Breast epithelium (tissue), 4 donors: ENCODE data around the gene DPPA4. TPM values are rescaled to one million over a fixed set of nuclear protein-coding genes. Genes with fewer than 3 reads are reported as not detected.

Experiments
- DNase-seq, 2 donors: peaks; one replicate each; pipeline ENCODE4 v3.0.0-alpha.2; 2019; ENCODE audit warnings: low spot score in 2 of 2
- H3K27ac ChIP-seq, 2 donors: fragments of 200-600 bp; sonication (generic) in 1 of 2; one replicate each; pipeline ENCODE4 v1.5.1; 2016 to 2019; ENCODE audit warnings: mild to moderate bottlenecking in 1 of 2
- H3K27me3 ChIP-seq, 2 donors: fragments of 200-600 bp; sonication (generic) in 1 of 2; one replicate each; pipeline versions ENCODE4 v1.5.1 to v1.6.0; 2017 to 2019; ENCODE audit warnings: control low read depth in 1 of 2, mild to moderate bottlenecking in 1 of 2
- H3K36me3 ChIP-seq: fragments of 200-600 bp; one replicate; pipeline ENCODE4 v1.5.1; 2019
- H3K4me1 ChIP-seq, 2 donors: fragments of 200-600 bp; sonication (generic); one replicate each; pipeline ENCODE4 v1.5.1; 2016 to 2019; ENCODE audit warnings: control low read depth in 1 of 2
- H3K4me3 ChIP-seq, 3 donors: fragments of 200-600 bp; sonication (generic); 1 replicate in 2 of 3; 2 replicates in 1 of 3; pipeline ENCODE4 v1.5.1; 2016 to 2019; ENCODE audit warnings: mild to moderate bottlenecking in 3 of 3, moderate library complexity in 2 of 3
- H3K9me3 ChIP-seq, 2 donors: fragments of 200-600 bp; sonication (generic) in 1 of 2; one replicate each; pipeline ENCODE4 v1.5.1; 2016 to 2019; ENCODE audit warnings: control low read depth in 1 of 2
- POLR2A ChIP-seq: fragments of 450-650 bp; IDR thresholded peaks from one replicate; pipeline ENCODE4 v1.6.1; 2016; ENCODE audit warnings: antibody characterized with exemption, mild to moderate bottlenecking, moderate library complexity
- POLR2AphosphoS5 ChIP-seq, 3 donors: sonication (generic); formaldehyde crosslinking; IDR thresholded peaks; one replicate each; pipeline ENCODE4 v1.6.1; 2017; ENCODE audit warnings: antibody characterized with exemption in 3 of 3
- intact Hi-C: fragments of 100-400 bp; cut with DNase I; formaldehyde crosslinking; loops from one replicate; pipeline ENCODE4 v1.15.1; 2023; ENCODE audit warnings: low total_unique reads
- total RNA-seq, 3 donors: library from RNA; depleted of rRNA; stranded (reverse); fragments of >200 nt; gene quantifications; one replicate each; pipeline ENCODE4 v1.1.0, GENCODE V29; 2016
- TF ChIP-seq, protein P1 (sequence below), 3 donors: fragments of 450-650 bp; IDR thresholded peaks; one replicate each; pipeline ENCODE4 v1.5.1; 2016 to 2017; ENCODE audit warnings: antibody characterized with exemption in 3 of 3, mild to moderate bottlenecking in 3 of 3, moderate library complexity in 3 of 3

Gene DPPA4
- total RNA-seq, 3 donors from 2014 or later = not detected

DNA sequence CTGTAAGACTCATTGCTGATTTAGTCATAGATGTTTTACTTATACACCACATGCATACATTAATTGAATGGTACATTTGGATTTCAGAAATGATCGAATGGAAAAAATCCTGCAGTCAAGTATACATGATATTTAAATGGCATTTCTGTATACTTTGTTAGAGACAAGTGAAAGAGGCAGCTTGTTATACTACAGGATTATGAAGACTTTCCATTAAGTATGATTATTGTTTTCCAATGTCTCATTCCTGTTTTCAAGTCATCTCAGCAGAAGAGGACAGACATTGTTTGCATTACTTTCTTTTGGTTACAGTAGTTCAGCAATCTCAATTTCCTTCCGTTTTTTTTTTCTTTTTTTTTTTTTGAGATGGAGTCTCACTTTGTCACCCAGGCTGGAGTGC lies 36.6 kb upstream of the DPPA4 start:
- Histone ChIP-seq H3K9me3 (no peaks in the 10 kb centered on the region), H3K36me3 (no peaks in the 10 kb centered on the region), H3K4me1 (no peaks in the 10 kb centered on the region), H3K4me3 (no peak overlapping the region), H3K27me3 (no peaks in the 10 kb centered on the region), H3K27ac (no peak overlapping the region)
- no peak for DNase-seq
- intact Hi-C loops = no loop called here
- TF ChIP-seq POLR2AphosphoS5 (IDR thresholded peaks at IDR 0.05) (no peak), POLR2A (no peak)
- TF ChIP-seq, protein P1, sequence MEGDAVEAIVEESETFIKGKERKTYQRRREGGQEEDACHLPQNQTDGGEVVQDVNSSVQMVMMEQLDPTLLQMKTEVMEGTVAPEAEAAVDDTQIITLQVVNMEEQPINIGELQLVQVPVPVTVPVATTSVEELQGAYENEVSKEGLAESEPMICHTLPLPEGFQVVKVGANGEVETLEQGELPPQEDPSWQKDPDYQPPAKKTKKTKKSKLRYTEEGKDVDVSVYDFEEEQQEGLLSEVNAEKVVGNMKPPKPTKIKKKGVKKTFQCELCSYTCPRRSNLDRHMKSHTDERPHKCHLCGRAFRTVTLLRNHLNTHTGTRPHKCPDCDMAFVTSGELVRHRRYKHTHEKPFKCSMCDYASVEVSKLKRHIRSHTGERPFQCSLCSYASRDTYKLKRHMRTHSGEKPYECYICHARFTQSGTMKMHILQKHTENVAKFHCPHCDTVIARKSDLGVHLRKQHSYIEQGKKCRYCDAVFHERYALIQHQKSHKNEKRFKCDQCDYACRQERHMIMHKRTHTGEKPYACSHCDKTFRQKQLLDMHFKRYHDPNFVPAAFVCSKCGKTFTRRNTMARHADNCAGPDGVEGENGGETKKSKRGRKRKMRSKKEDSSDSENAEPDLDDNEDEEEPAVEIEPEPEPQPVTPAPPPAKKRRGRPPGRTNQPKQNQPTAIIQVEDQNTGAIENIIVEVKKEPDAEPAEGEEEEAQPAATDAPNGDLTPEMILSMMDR (IDR thresholded peaks at IDR 0.05) = no peak

DNA sequence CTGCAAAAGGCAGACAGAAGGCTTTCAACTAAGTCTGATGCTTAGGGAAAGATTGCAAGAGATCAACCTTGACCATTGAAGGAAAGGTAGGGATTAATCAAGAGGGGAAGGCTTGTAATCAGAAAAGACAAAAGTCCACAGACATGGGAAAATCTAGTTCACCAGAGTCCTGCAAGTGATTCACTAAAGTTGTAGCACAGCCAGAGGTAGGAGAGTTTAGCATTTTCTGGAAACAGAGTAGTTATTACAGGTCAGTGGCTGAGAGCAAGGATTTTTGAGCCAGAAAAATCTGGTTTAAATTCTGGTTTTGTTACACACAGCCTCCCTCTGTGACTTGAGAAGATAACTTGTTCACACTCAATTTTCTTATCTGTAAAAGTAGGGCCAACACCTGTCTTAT lies 35.3 kb upstream of the DPPA4 start:
- H3K27me3 ChIP-seq = no peaks in the 10 kb centered on the region
- H3K36me3 ChIP-seq = no peaks in the 10 kb centered on the region
- TF ChIP-seq POLR2AphosphoS5 (IDR thresholded peaks at IDR 0.05) (no peak), POLR2A (no peak)
- TF ChIP-seq, protein P1 (IDR thresholded peaks at IDR 0.05) = no peak
- DNase-seq = no peak
- H3K9me3 ChIP-seq = no peaks in the 10 kb centered on the region
- H3K4me1 ChIP-seq = no peaks in the 10 kb centered on the region
- no peak overlapping the region for H3K27ac ChIP-seq
- no peak overlapping the region for H3K4me3 ChIP-seq
- intact Hi-C loops = no loop called here

DNA sequence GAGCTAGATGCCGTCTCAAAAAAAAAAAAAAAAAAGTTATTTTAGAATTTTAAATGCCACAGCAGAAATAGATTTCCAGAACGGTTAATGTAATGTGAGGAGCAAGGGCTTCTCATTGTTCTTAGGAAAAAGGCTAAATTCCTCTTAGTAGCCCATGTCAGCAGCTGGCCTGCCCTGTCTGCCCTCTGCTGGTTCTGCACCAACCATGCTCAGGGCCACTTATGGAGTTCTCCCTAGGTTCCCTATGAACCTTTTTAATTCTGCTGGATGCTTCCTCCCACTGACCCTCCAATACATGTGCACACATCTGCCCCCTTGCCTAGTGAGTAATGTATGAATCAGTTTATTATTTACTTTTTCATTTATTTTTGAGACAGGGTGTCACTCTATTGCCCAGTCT lies 32.2 kb upstream of the DPPA4 start:
- H3K9me3 ChIP-seq = no peaks in the 10 kb centered on the region

DNA sequence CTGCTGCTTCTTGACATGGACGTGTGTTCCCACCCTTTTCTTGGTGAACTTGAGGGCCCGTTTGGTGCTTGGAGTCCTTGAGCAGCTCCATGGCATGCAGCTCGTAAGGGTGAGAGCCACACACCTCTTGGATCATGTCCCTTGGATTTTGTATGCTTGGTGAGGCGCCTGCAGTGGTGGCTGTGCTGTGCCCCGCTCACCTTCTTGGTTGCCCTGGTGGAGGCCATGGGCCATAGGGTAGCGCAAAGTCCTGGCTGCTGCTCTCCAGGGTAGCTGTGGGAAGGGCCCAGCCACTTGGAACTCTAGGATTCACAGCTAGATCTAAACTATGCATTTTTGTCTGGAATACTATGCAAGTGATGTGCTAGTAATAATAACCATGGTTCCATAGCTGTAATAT lies 26.7 kb upstream of the DPPA4 start:
- Histone ChIP-seq H3K4me1 (no peaks in the 10 kb centered on the region), H3K4me3 (no peak overlapping the region), H3K27ac (no peak overlapping the region), H3K36me3 (no peaks in the 10 kb centered on the region), H3K27me3 (no peaks in the 10 kb centered on the region), H3K9me3 (peaks cover 0 to 3% of the 10 kb centered on the region in 2 donors)
- DNase-seq = no peak
- intact Hi-C loops = no loop called here
- no peak for TF ChIP-seq POLR2AphosphoS5 (IDR thresholded peaks at IDR 0.05)
- TF ChIP-seq, protein P1 (IDR thresholded peaks at IDR 0.05) = no peak
- no peak for TF ChIP-seq POLR2A

More for the DNA sequence above, 32.2 kb upstream of the DPPA4 start:
- Histone ChIP-seq H3K36me3 (no peaks in the 10 kb centered on the region), H3K4me1 (no peaks in the 10 kb centered on the region), H3K27ac (no peak overlapping the region), H3K27me3 (no peaks in the 10 kb centered on the region), H3K4me3 (no peak overlapping the region)
- TF ChIP-seq POLR2AphosphoS5 (IDR thresholded peaks at IDR 0.05) (no peak), POLR2A (no peak)
- TF ChIP-seq, protein P1 (IDR thresholded peaks at IDR 0.05) = no peak
- intact Hi-C loops = no loop called here
- no peak for DNase-seq

- TF ChIP-seq, protein P1 (IDR thresholded peaks at IDR 0.05) = no peak
- TF ChIP-seq POLR2AphosphoS5 (IDR thresholded peaks at IDR 0.05) (no peak), POLR2A (no peak)
- intact Hi-C loops = no loop called here
- DNase-seq = no peak
- H3K4me1 ChIP-seq = no peaks in the 10 kb centered on the region
- H3K27ac ChIP-seq = no peak overlapping the region
- no peak overlapping the region for H3K4me3 ChIP-seq
- H3K36me3 ChIP-seq = no peaks in the 10 kb centered on the region
- H3K27me3 ChIP-seq = no peaks in the 10 kb centered on the region
- peaks cover 0 to 3% of the 10 kb centered on the region in 2 donors for H3K9me3 ChIP-seq
Measured at GRCh38 chr3:109363634-109364033, 26.3 kb upstream of the DPPA4 start.
